Measurements from ENCODE around the gene LSM7. TPM values are rescaled to one million over a fixed set of nuclear protein-coding genes. Genes with fewer than 3 reads are reported as not detected.

The LSM7 gene
- total RNA-seq, result 82.6 and 95.7 TPM in 2 replicates

DNA sequence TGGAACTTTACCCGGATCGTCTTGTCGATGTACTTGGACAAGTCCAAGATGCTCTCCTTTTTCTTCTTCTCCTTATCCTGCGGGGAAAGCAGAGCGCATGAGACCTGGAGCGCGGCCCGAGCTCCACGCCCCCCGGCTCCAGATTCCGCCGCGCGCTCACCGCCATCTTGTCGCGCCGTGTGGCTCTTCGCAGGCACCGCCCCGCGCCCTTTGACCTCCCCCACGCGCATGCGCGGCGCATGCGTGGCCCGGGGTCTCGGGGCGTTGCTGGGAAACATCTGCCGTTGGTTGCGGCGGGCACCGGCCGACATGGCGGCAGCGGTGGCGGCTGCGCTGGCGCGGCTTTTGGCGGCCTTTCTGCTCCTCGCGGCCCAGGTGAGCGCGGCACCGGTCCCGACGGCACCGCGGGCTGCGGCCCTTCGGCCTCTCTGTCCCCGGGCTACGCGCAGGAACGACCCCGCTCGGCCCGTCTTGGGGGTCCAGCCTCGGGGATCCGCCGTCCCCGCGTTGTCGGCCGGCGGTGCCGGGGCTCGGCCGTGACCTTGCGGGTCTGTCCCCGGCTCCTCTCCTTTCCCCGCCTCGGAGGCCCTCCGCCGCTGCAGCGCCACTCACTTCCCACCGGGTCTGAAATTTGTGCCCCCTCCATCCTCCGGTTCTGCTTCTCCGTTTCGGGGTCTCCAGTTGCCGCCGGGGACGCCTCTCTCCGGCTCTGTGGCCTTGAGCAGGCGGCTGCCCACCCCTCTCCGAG lies at the start of gene LSM7, which contains the start of gene SPPL2B:
Gene LSM7, minus strand, starts transcription at position 186 of the 748 bp plus-strand sequence. Its CDS starts 20 bp downstream, at position 166.
Gene SPPL2B, plus strand, starts transcription at position 284 of the 748 bp plus-strand sequence. Its CDS starts 26 bp downstream, at position 310.

GRCh38 chr19:2359992-2360685 lies 31.8 kb upstream of the LSM7 start, which contains the start of gene TMPRSS9:
TMPRSS9 (plus strand) TSS chr19:2360265; CDS start chr19:2389786, 29,521 bp downstream.

DNA sequence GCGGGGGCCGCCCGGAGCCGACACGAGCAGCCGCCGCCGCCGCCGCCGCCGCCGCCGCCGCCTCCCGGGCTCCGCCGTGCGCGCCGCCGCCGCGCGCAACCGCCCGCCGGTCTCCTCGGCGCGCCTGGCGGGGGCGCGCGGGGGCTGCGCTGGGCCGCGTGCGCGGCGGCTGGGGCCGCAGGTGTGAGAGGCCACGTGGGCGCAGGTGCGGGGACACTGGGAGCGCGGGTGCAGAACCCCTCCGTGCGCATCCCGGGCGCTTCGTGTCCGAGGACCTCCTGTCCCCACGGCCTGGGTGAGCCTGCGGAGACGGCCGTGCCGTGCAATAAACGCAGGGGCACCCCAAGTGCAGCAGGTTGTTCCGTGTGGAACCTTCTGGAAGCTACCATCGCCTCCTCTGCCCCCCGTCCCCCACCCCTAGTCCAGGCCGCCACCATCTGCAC lies 20.3 kb downstream of the LSM7 start, which contains the start of gene LINGO3:
Gene LINGO3, minus strand, starts transcription at position 41 of the 443 bp plus-strand sequence. CDS start 16,378 bp downstream, outside the sequence.

GRCh38 chr19:2282062-2282861 lies 46.1 kb downstream of the LSM7 start, which contains the start of gene PEAK3:
PEAK3 (minus strand) TSS chr19:2282175; CDS start chr19:2280931, 1,244 bp downstream.

Other genes with a start within 250 kb of the LSM7 start
- gene MOB3A, start 232.3 kb downstream of the LSM7 start, total RNA-seq, result 17.2 and 35.2 TPM in 2 replicates
- 0.76 and 0.81 TPM in 2 replicates for gene IZUMO4, start 231.7 kb downstream of the LSM7 start, total RNA-seq
- gene AP3D1, start 177.0 kb downstream of the LSM7 start, total RNA-seq, result 71.7 and 146 TPM in 2 replicates
- gene DOT1L, start 164.7 kb downstream of the LSM7 start, total RNA-seq, result 4.2 and 7.4 TPM in 2 replicates
- gene PLEKHJ1, start 92.3 kb downstream of the LSM7 start, total RNA-seq, result 47.3 and 75.1 TPM in 2 replicates
- 37.7 and 92.1 TPM in 2 replicates for gene SF3A2, start 91.8 kb downstream of the LSM7 start, total RNA-seq
- gene AMH, start 79.3 kb downstream of the LSM7 start, total RNA-seq, result 0.49 and 2.3 TPM in 2 replicates
- gene JSRP1, start 72.2 kb downstream of the LSM7 start, total RNA-seq, result not detected in 2 replicates
- 0.25 TPM in 1 of 2 replicates, not detected in the other for gene PEAK3, start 46.4 kb downstream of the LSM7 start, total RNA-seq
- gene LINGO3, start 20.4 kb downstream of the LSM7 start, total RNA-seq, result not detected in 2 replicates
- 12.0 and 50.8 TPM in 2 replicates for gene SPPL2B, start 98 bp upstream of the LSM7 start, total RNA-seq
- gene TMPRSS9, start 31.7 kb upstream of the LSM7 start, total RNA-seq, result 0.06 TPM in 1 of 2 replicates, not detected in the other
- 40.0 and 40.2 TPM in 2 replicates for gene TIMM13, start 99.0 kb upstream of the LSM7 start, total RNA-seq
- gene LMNB2, start 128.4 kb upstream of the LSM7 start, total RNA-seq, result 102 and 109 TPM in 2 replicates
- gene GADD45B, start 147.5 kb upstream of the LSM7 start, total RNA-seq, result 32.2 and 192 TPM in 2 replicates